Adrenal gland (tissue), 12 donors: Measurements from ENCODE around the gene ZNF236. TPM values are rescaled to one million over a fixed set of nuclear protein-coding genes. Genes with fewer than 3 reads are reported as not detected.
"Not testable (repeated sequence)": the region's sequence is repeated elsewhere in the genome, so short reads cannot be mapped to it uniquely, and the experiment has no call there.

ENCODE experiments used
- DNase-seq, 7 donors: peaks; one replicate each; pipeline ENCODE4 v3.0.0-alpha.2; 2019 to 2020
- H3K27ac ChIP-seq, 5 donors: fragments of 200-600 bp; sonication (generic) in 4 of 5; 1 replicate in 3 of 5; 2 replicates in 2 of 5; pipeline versions ENCODE4 v1.5.1 to v1.8.0; 2016 to 2020; ENCODE audit warnings: mild to moderate bottlenecking in 1 of 5
- H3K27me3 ChIP-seq: fragments of 200-600 bp; 2 replicates; pipeline ENCODE4 v1.8.0; 2021
- H3K36me3 ChIP-seq, 2 donors: fragments of 200-600 bp; replicated peaks in 1 of 2; 1 replicate in 1 of 2; 2 replicates in 1 of 2; pipeline versions ENCODE4 v1.5.1 to v1.8.0; 2018 to 2022
- H3K4me1 ChIP-seq, 2 donors: fragments of 200-600 bp; replicated peaks in 1 of 2; 1 replicate in 1 of 2; 2 replicates in 1 of 2; pipeline versions ENCODE4 v1.5.1 to v1.8.0; 2018 to 2021
- H3K4me3 ChIP-seq, 4 donors: fragments of 200-600 bp; sonication (generic) in 3 of 4; one replicate each; pipeline ENCODE4 v1.5.1; 2016 to 2018
- H3K9me3 ChIP-seq, 3 donors: fragments of 200-600 bp; sonication (generic) in 1 of 3; replicated peaks in 1 of 3; 1 replicate in 2 of 3; 2 replicates in 1 of 3; pipeline versions ENCODE4 v1.5.1 to v1.8.0; 2016 to 2021
- CTCF ChIP-seq, 6 experiments: fragments of 450-650 bp in 4 of 6; fragments of 200-600 bp in 2 of 6; sonication (generic) in 1 of 6; IDR thresholded peaks; 1 replicate in 5 of 6; 2 replicates in 1 of 6; pipeline versions ENCODE4 v1.5.1 to v1.8.0; 2016 to 2021; ENCODE audit warnings: antibody characterized with exemption in 6 of 6, mild to moderate bottlenecking in 2 of 6, moderate library complexity in 1 of 6
- POLR2A ChIP-seq, 2 donors: fragments of 450-650 bp; IDR thresholded peaks; one replicate each; pipeline ENCODE4 v1.6.1; 2017; ENCODE audit warnings: antibody characterized with exemption in 2 of 2, mild to moderate bottlenecking in 2 of 2, moderate library complexity in 1 of 2
- WGBS, 4 donors: extraction: QIAGEN DNeasy Blood & Tissue Kit in 2 of 4; methylation state at CpG; one replicate each; pipeline versions ENCODE4 v1.1.5 to v1.1.7; 2013 to 2017; 5-methylcytosine and 5-hydroxymethylcytosine counted together
- intact Hi-C, 2 donors: fragments of 100-400 bp; cut with DNase I; formaldehyde crosslinking; loops; one replicate each; pipeline versions ENCODE4 v1.14.1 to v1.15.0; 2022 to 2023
- polyA plus RNA-seq, 3 donors: library from polyadenylated mRNA; stranded (reverse); fragments of 200-250 nt in 2 of 3; fragments of 350-450 nt in 1 of 3; fragmentation: Illumina TruSeq in 1 of 3; extraction: RNeasy Lipid Tissue Mini Kit (QIAGEN cat#74804) in 1 of 3; gene quantifications; one replicate each; pipeline ENCODE4 v1.2.3, GENCODE V29; 2013 to 2014
- small RNA-seq, 2 donors: library from RNA; depleted of rRNA; stranded (forward); fragments of <200 nt; gene quantifications; one replicate each; pipeline ENCODE3, GENCODE V24; 2016
- total RNA-seq, 9 donors: library from RNA; depleted of rRNA in 4 of 9; stranded (reverse); fragments of >200 nt in 4 of 9; fragments of 120-200 nt in 1 of 9; fragmentation: NEBNext Ultra II Directional in 1 of 9; extraction: Animal tissue kit (Norgen Biotek cat#: 25700) in 1 of 9; gene quantifications; one replicate each; pipeline versions ENCODE4 v1.1.0 to v1.2.4, GENCODE V29; 2013 to 2023
- donor health status: healthy with polysubstance abuse.
- donor health status: Bipolar disorder and iron deficiency.
- donor health status: DM: yes; HTN: yes; CAD: no.
- donor health status: DM: no; HTN: no; CAD: no.
- donor health status: DM: no; HTN: no; CAD: no.
- donor health status: DM: yes; HTN: yes; CAD: no.

ZNF236 gene
- total and polyA plus RNA-seq, 12 donors, result 2.7 to 35.2 (median 8.1) TPM

GRCh38 chr18:77017355-77017754, 195.0 kb downstream of the ZNF236 start:
- Histone ChIP-seq H3K4me1 (peaks cover 0 to 15% of the 10 kb centered on the region in 2 donors), H3K9me3 (no peaks in the 10 kb centered on the region), H3K4me3 (no peak overlapping the region), H3K27me3 (no peaks in the 10 kb centered on the region), H3K27ac (no peak overlapping the region), H3K36me3 (no peaks in the 10 kb centered on the region)
- intact Hi-C loops, result no loop called here
- no peak for DNase-seq
- 65 to 88% (median 80%) methylated on average over 6 of the region's 6 CpGs for WGBS, 4 donors
- TF ChIP-seq POLR2A (IDR thresholded peaks at IDR 0.05) (no peak), CTCF (IDR thresholded peaks at IDR 0.05) (no peak)

GRCh38 chr18:77018650-77019049, 196.3 kb downstream of the ZNF236 start:
- H3K36me3 ChIP-seq, H3K9me3 ChIP-seq, H3K27ac ChIP-seq, H3K27me3 ChIP-seq, intact Hi-C loops, DNase-seq, H3K4me1 ChIP-seq, H3K4me3 ChIP-seq: not testable (repeated sequence)

GRCh38 chr18:77019641-77020040, 197.3 kb downstream of the ZNF236 start:
- 88 to 94% (median 90%) methylated on average over 3 to 9 of the region's 9 CpGs for WGBS, 4 donors
- no peak for TF ChIP-seq CTCF (IDR thresholded peaks at IDR 0.05)
- TF ChIP-seq POLR2A (IDR thresholded peaks at IDR 0.05), result no peak
- peak in 1 of 7 donors; percentile 21 for DNase-seq
- intact Hi-C loops, result no loop called here
- Histone ChIP-seq H3K27me3 (no peaks in the 10 kb centered on the region), H3K4me1 (no peaks in the 10 kb centered on the region), H3K36me3 (no peaks in the 10 kb centered on the region), H3K4me3 (no peak overlapping the region), H3K27ac (no peak overlapping the region), H3K9me3 (no peaks in the 10 kb centered on the region)

Small RNA genes lying within 50 kb of the gene (small RNA-seq; reads per million reads assigned to genes)
- gene RF00017 (0 reads per million in 2 donors), gene RNU6-346P (0 reads per million in 2 donors)
